NCI-H2227 (cell line): ENCODE results near the gene TMEM238.
A peak's percentile ranks its signal among the peaks of the same experiment; 100 is the strongest.
"Not testable (repeated sequence)": the region's sequence is repeated elsewhere in the genome, so short reads cannot be mapped to it uniquely, and the experiment has no call there.

Experiments
- DNase-seq: peaks from one replicate; lab custom pipeline; 2025; ENCODE audit not compliant: unreplicated experiment; lab: John Stamatoyannopoulos, UW

The TMEM238 gene

GRCh38 chr19:55402509-55402908 lies 18.4 kb upstream of the TMEM238 start:
- no peak for DNase-seq

GRCh38 chr19:55401390-55401789 lies 17.3 kb upstream of the TMEM238 start:
- not testable (repeated sequence) for DNase-seq

GRCh38 chr19:55400281-55401087 lies 16.4 kb upstream of the TMEM238 start:
- no peak for DNase-seq

- DNase-seq: no peak
These were observed 14.3 kb upstream of the TMEM238 start for GRCh38 chr19:55398200-55398925.

- peak; percentile 70 for DNase-seq
These were observed 9.0 kb upstream of the TMEM238 start for GRCh38 chr19:55392820-55393761.

- DNase-seq: no peak
These were observed 7.9 kb upstream of the TMEM238 start for GRCh38 chr19:55391702-55392615.

GRCh38 chr19:55391191-55391670 lies 7.1 kb upstream of the TMEM238 start:
- DNase-seq: no peak

- no peak for DNase-seq
These were observed 6.4 kb upstream of the TMEM238 start for GRCh38 chr19:55390461-55390880.

- DNase-seq: no peak
These were observed 5.6 kb upstream of the TMEM238 start for GRCh38 chr19:55389386-55390317.

- no peak for DNase-seq
These were observed 3.8 kb upstream of the TMEM238 start for GRCh38 chr19:55387736-55388497.

GRCh38 chr19:55386493-55386971 lies 2.4 kb upstream of the TMEM238 start:
- no peak for DNase-seq

GRCh38 chr19:55385724-55386492 lies 1.8 kb upstream of the TMEM238 start, which contains the start of gene RPL28:
Gene RPL28, plus strand, starts transcription at chr19:55385932. Its CDS starts 426 bp downstream, at chr19:55386358.
- peak; percentile 100 for DNase-seq

- peak; percentile 100 for DNase-seq
These were observed 1.0 kb upstream of the TMEM238 start for GRCh38 chr19:55384920-55385723.

- peak; percentile 90 for DNase-seq
These were observed 587 bp downstream of the TMEM238 start for GRCh38 chr19:55383279-55384130.

- DNase-seq: no peak
These were observed 1.5 kb downstream of the TMEM238 start for GRCh38 chr19:55382522-55383054.
